ENCODE measurements around the gene MAPK11. TPM values are rescaled to one million over a fixed set of nuclear protein-coding genes. Genes with fewer than 3 reads are reported as not detected.

MAPK11 gene
- total RNA-seq, 4 donors from 2014 or later = 12.1 to 38.9 (median 20.4) TPM

DNA sequence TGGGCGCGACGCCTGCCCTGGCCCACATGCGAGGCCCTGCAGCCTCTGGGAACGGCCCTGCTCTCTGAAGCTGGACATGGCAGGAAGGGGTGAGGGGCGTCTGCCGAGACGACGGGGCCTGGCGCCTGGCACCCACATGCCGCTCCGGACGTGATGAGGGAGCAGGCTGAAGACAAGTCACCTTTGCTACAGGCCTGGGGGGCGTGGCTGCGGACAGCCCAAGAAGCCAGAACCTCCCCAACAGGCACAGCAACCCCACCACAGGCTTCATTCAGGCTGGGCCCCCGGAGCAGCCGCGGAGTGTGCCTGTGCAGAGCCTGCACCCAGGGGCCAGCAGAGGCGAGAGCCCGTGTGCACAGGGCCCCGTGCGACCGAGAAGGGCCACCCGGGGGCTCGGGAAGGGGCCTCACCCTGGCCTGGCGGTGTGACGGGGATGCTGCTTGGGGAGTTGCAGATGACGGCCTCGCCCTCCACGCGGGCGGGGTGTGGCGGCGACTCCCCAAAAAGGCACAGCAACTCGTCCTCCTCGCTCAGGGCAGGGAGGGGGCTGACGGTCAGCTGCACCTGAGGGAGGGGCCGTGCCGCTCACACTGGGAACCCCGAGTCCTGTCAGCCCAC lies 16.6 kb upstream of the MAPK11 start:
- DNase-seq (ENCODE audit: low spot score) = no peak
- no peak for ATAC-seq (ENCODE audit: low FRiP score)
- TF ChIP-seq, protein P1, sequence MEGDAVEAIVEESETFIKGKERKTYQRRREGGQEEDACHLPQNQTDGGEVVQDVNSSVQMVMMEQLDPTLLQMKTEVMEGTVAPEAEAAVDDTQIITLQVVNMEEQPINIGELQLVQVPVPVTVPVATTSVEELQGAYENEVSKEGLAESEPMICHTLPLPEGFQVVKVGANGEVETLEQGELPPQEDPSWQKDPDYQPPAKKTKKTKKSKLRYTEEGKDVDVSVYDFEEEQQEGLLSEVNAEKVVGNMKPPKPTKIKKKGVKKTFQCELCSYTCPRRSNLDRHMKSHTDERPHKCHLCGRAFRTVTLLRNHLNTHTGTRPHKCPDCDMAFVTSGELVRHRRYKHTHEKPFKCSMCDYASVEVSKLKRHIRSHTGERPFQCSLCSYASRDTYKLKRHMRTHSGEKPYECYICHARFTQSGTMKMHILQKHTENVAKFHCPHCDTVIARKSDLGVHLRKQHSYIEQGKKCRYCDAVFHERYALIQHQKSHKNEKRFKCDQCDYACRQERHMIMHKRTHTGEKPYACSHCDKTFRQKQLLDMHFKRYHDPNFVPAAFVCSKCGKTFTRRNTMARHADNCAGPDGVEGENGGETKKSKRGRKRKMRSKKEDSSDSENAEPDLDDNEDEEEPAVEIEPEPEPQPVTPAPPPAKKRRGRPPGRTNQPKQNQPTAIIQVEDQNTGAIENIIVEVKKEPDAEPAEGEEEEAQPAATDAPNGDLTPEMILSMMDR (IDR thresholded peaks at IDR 0.05) = no peak

DNA sequence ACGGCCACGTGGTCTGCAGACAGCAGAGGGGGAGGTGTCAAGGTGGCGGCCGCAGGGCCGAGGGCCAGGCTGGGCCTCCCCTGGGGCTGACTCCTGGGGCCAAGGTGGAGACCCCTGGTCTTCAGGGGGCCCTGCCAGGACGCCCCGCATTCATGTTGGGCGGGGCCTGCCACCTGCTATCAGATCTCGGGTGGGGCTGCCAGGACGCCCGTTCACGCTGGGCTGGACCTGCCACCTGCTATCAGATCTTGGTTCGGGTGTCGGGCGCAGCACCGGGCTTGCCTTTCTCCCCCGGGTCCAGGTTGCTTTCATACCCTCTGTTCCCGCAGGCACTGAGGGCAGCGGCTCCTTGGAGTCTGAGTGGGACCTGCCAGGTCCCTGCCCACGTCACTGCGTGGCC lies 16.1 kb upstream of the MAPK11 start:
- no peak for ATAC-seq (ENCODE audit: low FRiP score)
- DNase-seq (ENCODE audit: low spot score) = no peak
- TF ChIP-seq, protein P1 (IDR thresholded peaks at IDR 0.05) = no peak

DNA sequence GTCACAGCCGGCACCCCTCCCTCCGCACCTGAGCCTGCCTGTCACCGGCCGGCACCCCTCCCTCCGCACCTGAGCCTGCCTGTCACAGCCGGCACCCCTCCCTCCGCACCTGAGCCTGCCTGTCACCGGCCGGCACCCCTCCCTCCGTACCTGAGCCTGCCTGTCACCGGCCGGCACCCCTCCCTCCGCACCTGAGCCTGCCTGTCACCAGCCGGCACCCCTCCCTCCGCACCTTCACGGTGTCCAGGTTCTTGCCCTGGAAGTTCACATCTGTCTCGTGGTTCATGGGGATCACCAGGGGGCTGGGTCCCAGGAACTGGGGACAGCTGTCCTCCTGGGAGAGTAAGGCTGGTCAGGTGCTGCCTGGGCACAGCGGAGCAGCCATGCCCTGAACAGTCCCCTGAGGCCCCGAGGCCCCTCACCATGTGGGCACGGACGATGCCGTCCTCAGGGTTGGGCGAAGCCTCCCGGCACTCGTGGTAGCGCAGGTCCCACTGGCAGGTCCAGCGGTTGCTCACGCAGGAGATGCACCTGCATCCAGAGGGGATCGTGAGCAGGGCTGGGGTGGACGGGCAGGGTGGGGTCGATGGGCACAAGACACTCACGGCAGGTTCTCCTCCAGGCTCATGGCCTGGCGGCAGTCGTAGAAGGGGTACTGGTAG lies 15.5 kb upstream of the MAPK11 start:
- TF ChIP-seq, protein P1 (IDR thresholded peaks at IDR 0.05) = no peak
- ATAC-seq (ENCODE audit: low FRiP score) (no peak), DNase-seq (ENCODE audit: low spot score) (no peak)

DNA sequence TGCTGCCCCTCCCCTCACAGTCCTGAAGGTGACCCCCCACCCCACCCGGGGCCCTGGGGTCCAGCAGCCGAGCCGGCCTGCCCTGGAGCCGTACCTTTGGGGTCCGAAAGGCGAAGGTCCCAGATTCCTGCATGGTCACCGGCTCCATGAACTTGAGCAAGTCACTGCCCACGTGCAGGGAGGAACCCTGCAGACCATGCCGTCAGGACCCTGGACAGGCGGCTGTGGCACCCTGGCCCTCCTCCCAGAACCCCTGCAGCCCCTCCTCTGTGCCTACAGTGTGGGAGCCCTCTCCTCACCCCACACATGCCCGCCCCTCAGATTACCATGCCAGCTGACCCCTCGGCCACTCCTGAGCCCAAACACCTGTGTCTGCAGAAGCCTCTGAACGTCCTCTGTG lies 14.3 kb upstream of the MAPK11 start:
- DNase-seq (ENCODE audit: low spot score) (no peak), ATAC-seq (ENCODE audit: low FRiP score) (no peak)
- TF ChIP-seq, protein P1 (IDR thresholded peaks at IDR 0.05) = no peak

DNA sequence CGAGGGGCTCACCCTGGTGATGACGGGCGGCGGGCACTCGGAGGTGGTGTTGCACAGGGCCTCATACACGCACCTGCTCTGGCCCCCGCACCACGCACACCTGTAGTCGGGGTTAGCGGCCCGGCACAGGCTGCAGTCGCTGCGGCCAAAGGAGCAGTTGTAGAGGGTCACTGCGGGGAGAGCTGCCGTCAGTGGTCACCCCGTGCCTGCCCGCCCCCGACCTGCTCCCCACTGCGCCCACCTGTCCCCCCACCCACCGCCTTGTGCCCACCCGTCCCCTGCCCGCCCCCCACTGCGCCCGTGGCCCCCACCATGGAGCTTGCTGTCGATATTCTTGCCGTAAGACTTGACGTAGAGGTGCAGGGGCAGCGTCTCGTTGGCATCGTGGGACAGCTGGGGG lies 13.6 kb upstream of the MAPK11 start:
- ATAC-seq (ENCODE audit: low FRiP score) = no peak
- DNase-seq (ENCODE audit: low spot score) = no peak
- TF ChIP-seq, protein P1 (IDR thresholded peaks at IDR 0.05) = no peak

DNA sequence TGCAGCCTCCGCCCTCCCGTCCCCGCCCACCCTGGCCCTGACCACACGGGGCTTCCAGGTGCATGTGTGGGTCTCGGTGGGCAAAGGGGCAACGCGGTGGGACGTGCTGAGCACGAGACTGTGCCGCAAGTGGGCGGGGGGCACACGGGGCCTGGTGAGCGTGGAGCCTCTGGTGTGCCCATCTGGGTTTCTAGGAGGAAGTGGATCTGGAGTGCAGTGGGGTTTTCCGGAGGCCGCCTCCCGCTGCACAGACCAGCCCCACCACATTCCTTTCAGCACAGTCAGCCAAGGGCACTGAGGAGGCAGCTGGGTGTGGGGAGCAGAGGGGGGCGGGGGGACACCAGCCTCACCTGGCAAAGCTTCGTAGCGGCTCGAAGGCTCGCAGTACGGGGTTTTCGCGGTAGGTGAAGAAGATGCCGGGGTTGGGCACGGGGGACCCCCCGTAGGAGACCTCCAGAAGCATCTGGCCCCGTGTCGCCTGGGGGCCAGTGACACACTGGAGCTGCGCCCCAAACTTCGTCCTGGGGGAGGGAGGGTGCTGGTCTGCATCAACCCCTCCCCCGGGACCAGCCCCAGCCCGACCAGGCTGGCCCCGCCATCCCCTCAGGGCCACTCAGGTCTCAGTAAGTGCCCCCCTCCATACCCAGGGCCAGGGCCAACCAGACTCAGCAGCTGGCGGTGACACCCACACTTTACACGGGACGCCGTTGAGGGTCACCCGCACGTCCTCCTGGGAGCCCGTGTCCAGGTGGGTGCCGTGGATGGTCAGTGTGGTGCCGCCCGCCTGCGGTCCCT lies 12.4 kb upstream of the MAPK11 start:
- ATAC-seq (ENCODE audit: low FRiP score) (peak; percentile 71), DNase-seq (ENCODE audit: low spot score) (no peak)
- TF ChIP-seq, protein P1 (IDR thresholded peaks at IDR 0.05) = no peak
